TTC549 (cell line): ENCODE measurements around the gene EXOC6.

Experiments
- FAIRE-seq: peaks from 2 replicates; lab custom pipeline; 2012; peaks lifted over from hg19 to GRCh38; lab: Jason Lieb, UNC

EXOC6 gene

GRCh38 chr10:93028883-93029282 lies 180.6 kb downstream of the EXOC6 start:
- no peak for FAIRE-seq

- no peak for FAIRE-seq
Observed at GRCh38 chr10:93030409-93030808, 182.1 kb downstream of the EXOC6 start.

- FAIRE-seq: no peak
Observed at GRCh38 chr10:93032105-93032808, 183.9 kb downstream of the EXOC6 start.

GRCh38 chr10:93032809-93033137 lies 184.5 kb downstream of the EXOC6 start:
- no peak for FAIRE-seq

GRCh38 chr10:93034426-93034825 lies 186.1 kb downstream of the EXOC6 start:
- FAIRE-seq: no peak

GRCh38 chr10:93039110-93039509 lies 190.8 kb downstream of the EXOC6 start:
- no peak for FAIRE-seq

- no peak for FAIRE-seq
Observed at GRCh38 chr10:93039721-93040120, 191.4 kb downstream of the EXOC6 start.

GRCh38 chr10:93054486-93054885 lies 206.2 kb downstream of the EXOC6 start:
- FAIRE-seq: no peak

GRCh38 chr10:93058139-93058538 lies 209.8 kb downstream of the EXOC6 start:
- FAIRE-seq: no peak

GRCh38 chr10:93059975-93060886 lies 211.9 kb downstream of the EXOC6 start, which contains the start of gene CYP26C1:
Gene CYP26C1 (plus strand): TSS chr10:93060798. CDS start chr10:93061264, 466 bp downstream.
- FAIRE-seq: no peak

- no peak for FAIRE-seq
Observed at GRCh38 chr10:93060887-93061593, 212.7 kb downstream of the EXOC6 start.

GRCh38 chr10:93061594-93062513 lies 213.5 kb downstream of the EXOC6 start:
- FAIRE-seq: no peak

- no peak for FAIRE-seq
Observed at GRCh38 chr10:93062514-93063143, 214.3 kb downstream of the EXOC6 start.

GRCh38 chr10:93063144-93063976 lies 215.0 kb downstream of the EXOC6 start:
- no peak for FAIRE-seq

GRCh38 chr10:93063977-93064660 lies 215.8 kb downstream of the EXOC6 start:
- FAIRE-seq: no peak

- no peak for FAIRE-seq
Observed at GRCh38 chr10:93064874-93065660, 216.7 kb downstream of the EXOC6 start.

- FAIRE-seq: no peak
Observed at GRCh38 chr10:93065675-93066543, 217.6 kb downstream of the EXOC6 start.

GRCh38 chr10:93066544-93066913 lies 218.2 kb downstream of the EXOC6 start:
- FAIRE-seq: no peak
